Heart right ventricle (tissue), 16 donors: Measurements from ENCODE around the gene COPS9. TPM values are rescaled to one million over a fixed set of nuclear protein-coding genes. Genes with fewer than 3 reads are reported as not detected.

Experiments used
- ATAC-seq, 8 donors: fragments of 200-7000 bp; cut with Tn5 transposase; one replicate each; pipeline ENCODE4 v1.9.1; 2020; ENCODE audit warnings: mild to moderate bottlenecking in 8 of 8, moderate library complexity in 8 of 8, moderate number of reproducible peaks in 1 of 8
- DNase-seq, 2 donors: peaks; one replicate each; pipeline ENCODE4 v3.0.0-alpha.2; 2020
- H3K27ac ChIP-seq, 10 donors: fragments of 200-600 bp; sonication (generic) in 2 of 10; one replicate each; pipeline versions ENCODE4 v1.5.0 to v1.8.0; 2020 to 2022; ENCODE audit warnings: mild to moderate bottlenecking in 3 of 10
- H3K27me3 ChIP-seq, 7 donors: fragments of 200-600 bp; one replicate each; pipeline ENCODE4 v1.8.0; 2021 to 2022; ENCODE audit warnings: mild to moderate bottlenecking in 2 of 7
- H3K36me3 ChIP-seq, 9 donors: fragments of 200-600 bp; sonication (generic) in 1 of 9; one replicate each; pipeline versions ENCODE4 v1.5.0 to v1.8.0; 2020 to 2022; ENCODE audit warnings: mild to moderate bottlenecking in 2 of 9
- H3K4me1 ChIP-seq, 9 donors: fragments of 200-600 bp; sonication (generic) in 1 of 9; one replicate each; pipeline versions ENCODE4 v1.5.0 to v1.8.0; 2020 to 2022; ENCODE audit warnings: mild to moderate bottlenecking in 4 of 9
- H3K4me3 ChIP-seq, 10 donors: fragments of 200-600 bp; sonication (generic) in 2 of 10; one replicate each; pipeline versions ENCODE4 v1.5.0 to v1.8.0; 2020 to 2022; ENCODE audit warnings: mild to moderate bottlenecking in 7 of 10, moderate library complexity in 2 of 10
- H3K9me3 ChIP-seq, 11 donors: fragments of 200-600 bp in 10 of 11; sonication (generic) in 2 of 11; one replicate each; pipeline versions ENCODE4 v1.5.0 to v1.8.0; 2013 to 2022; ENCODE audit warnings: mild to moderate bottlenecking in 2 of 11, control low read depth in 1 of 11, moderate library complexity in 1 of 11
- WGBS, 2 donors: extraction: QIAGEN DNeasy Blood & Tissue Kit; methylation state at CpG; one replicate each; pipeline ENCODE4 v1.1.7; 2013; ENCODE audit warnings: inconsistent platforms in 1 of 2; 5-methylcytosine and 5-hydroxymethylcytosine counted together
- intact Hi-C, 10 donors: fragments of 100-400 bp; cut with DNase I; formaldehyde crosslinking; loops; one replicate each; pipeline versions ENCODE4 v1.11.1 to v1.14.2; 2022
- polyA plus RNA-seq, 2 donors: library from polyadenylated mRNA; stranded (reverse); fragments of 200-250 nt; gene quantifications; one replicate each; pipeline ENCODE4 v1.2.3, GENCODE V29; 2013
- total RNA-seq, 10 donors: library from RNA; stranded (reverse); fragmentation: NEBNext Ultra II Directional in 3 of 10; extraction: Animal tissue kit (Norgen Biotek cat#: 25700) in 3 of 10; gene quantifications; one replicate each; pipeline versions ENCODE4 v1.2.1 to v1.2.4, GENCODE V29; 2021 to 2023
- TF ChIP-seq, protein P1 (sequence below), 9 donors: fragments of 200-600 bp; sonication (generic) in 2 of 9; IDR thresholded peaks; one replicate each; pipeline versions ENCODE4 v1.5.0 to v1.8.0; 2021 to 2022; ENCODE audit warnings: antibody characterized with exemption in 9 of 9, mild to moderate bottlenecking in 5 of 9, moderate library complexity in 1 of 9
- donor health status: Arrhythmogenic right ventricular cardiomyopathy.
- donor health status: ischemic (EF 13 %, LVEDD 7.1; RV severe dilation, severe dysfunction).
- donor health status: healthy with polysubstance abuse.
- donor health status: DM: no; HTN: yes; CAD: no.
- donor health status: DM: no; HTN: no; CAD: no.
- donor health status: ischemic (EF 25% LVEDD 6.9; RV normal size, moderate dysfunction).
- donor health status: ischemic (EF 25% LVEDD 5.7; RV mildly dilated, moderate dysfunction).
- donor health status: healthy.
- donor health status: DM: yes; HTN: yes; CAD: no.
- donor health status: Ischemic cardiomyopathy.
- donor health status: ischemic (EF 35%, LVEDD 5.7; RV mildly dilated, moderate dysfunction).
- donor health status: nonischemic (EF 11% LVEDD 7.7; RV severe dilation, severe dysfunction).
- donor health status: DM: yes; HTN: yes; CAD: no.
- donor health status: PGD.
- donor health status: ischemic (EF 29% LVEDD 5.4; RV normal size, mild dysfunction).
- donor health status: nonischemic (EF 23%, LVEDD 6.1; RV moderate dilation, normal function).

COPS9 gene
- total and polyA plus RNA-seq, 12 donors: 135 to 495 (median 169) TPM

DNA sequence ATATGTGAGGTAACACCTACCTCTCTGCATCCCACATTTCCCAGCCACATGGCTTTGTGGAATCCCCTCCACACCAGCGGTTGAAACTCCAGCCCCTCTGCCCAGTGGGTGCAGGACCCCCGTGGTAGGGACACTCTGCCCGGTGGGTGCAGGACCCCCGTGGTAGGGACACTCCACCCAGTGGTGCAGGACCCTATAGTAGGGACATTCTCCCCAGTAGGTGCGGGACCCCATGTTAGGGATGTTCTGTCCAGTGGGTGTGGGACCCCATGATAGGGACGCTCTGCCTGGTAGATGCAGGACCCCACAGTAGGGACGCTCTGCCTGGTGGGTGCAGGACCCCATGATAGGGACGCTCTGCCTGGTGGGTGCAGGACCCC is 11.5 kb downstream of the COPS9 start:
- TF ChIP-seq, protein P1, sequence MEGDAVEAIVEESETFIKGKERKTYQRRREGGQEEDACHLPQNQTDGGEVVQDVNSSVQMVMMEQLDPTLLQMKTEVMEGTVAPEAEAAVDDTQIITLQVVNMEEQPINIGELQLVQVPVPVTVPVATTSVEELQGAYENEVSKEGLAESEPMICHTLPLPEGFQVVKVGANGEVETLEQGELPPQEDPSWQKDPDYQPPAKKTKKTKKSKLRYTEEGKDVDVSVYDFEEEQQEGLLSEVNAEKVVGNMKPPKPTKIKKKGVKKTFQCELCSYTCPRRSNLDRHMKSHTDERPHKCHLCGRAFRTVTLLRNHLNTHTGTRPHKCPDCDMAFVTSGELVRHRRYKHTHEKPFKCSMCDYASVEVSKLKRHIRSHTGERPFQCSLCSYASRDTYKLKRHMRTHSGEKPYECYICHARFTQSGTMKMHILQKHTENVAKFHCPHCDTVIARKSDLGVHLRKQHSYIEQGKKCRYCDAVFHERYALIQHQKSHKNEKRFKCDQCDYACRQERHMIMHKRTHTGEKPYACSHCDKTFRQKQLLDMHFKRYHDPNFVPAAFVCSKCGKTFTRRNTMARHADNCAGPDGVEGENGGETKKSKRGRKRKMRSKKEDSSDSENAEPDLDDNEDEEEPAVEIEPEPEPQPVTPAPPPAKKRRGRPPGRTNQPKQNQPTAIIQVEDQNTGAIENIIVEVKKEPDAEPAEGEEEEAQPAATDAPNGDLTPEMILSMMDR (IDR thresholded peaks at IDR 0.05): no peak
- Histone ChIP-seq H3K27ac (no peak overlapping the region), H3K4me1 (no peaks in the 10 kb centered on the region), H3K27me3 (no peaks in the 10 kb centered on the region), H3K9me3 (no peaks in the 10 kb centered on the region), H3K4me3 (no peak overlapping the region), H3K36me3 (peaks cover 0 to 37% (median 19%) of the 10 kb centered on the region in 9 donors)
- DNase-seq (no peak), ATAC-seq (no peak)
- WGBS, 2 donors: 96 to 98% methylated on average over 8 of the region's 8 CpGs
- intact Hi-C loops: no loop called here

DNA sequence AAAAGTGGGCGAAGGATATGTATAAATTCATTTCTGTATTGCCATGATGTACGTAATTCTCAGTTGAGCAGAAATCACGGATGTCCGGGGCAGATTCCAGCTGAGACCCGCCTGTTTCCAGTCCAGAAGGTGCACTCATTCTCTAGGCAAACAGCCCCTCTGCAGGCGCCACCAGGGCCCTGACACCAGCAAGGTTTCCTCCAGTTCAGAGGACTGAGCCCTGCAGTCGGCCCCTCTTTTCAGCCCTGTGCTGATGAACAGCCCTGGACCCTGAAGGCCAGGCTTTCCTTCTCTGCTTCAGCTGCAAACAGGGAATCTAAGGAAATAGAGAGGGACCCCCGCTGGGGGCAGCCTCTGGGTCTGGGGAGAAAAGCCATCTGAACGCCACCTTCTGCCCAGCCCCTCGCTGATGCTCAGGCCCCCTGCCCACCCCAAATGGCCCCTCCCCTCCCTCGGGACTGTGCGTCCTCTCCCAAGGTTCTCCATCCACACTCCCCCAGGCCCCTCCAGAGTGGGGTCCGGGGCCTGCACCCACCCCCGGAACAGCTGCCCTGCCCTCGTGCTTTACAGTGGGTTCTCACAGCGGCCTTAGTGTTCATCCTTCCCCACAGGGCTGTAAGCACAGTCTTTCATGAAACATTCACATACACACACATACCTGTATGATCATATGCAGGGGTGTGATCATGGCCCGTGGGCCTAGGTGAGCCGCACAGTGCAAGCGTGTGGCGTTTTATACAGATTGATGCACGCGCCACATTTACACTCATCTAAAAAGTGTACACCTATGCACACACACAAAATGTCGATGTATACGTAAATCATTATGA is 12.1 kb downstream of the COPS9 start:
- ATAC-seq: no peak
- Histone ChIP-seq H3K27me3 (no peaks in the 10 kb centered on the region), H3K9me3 (peaks cover 0 to 4% (median 0%) of the 10 kb centered on the region in 11 donors), H3K4me1 (no peaks in the 10 kb centered on the region), H3K27ac (no peak overlapping the region), H3K4me3 (no peak overlapping the region), H3K36me3 (peaks cover 0 to 31% (median 13%) of the 10 kb centered on the region in 9 donors)
- WGBS, 2 donors: 91% methylated on average over 24 of the region's 24 CpGs
- intact Hi-C loops: no loop called here
- no peak for DNase-seq
- TF ChIP-seq, protein P1 (IDR thresholded peaks at IDR 0.05): no peak

DNA sequence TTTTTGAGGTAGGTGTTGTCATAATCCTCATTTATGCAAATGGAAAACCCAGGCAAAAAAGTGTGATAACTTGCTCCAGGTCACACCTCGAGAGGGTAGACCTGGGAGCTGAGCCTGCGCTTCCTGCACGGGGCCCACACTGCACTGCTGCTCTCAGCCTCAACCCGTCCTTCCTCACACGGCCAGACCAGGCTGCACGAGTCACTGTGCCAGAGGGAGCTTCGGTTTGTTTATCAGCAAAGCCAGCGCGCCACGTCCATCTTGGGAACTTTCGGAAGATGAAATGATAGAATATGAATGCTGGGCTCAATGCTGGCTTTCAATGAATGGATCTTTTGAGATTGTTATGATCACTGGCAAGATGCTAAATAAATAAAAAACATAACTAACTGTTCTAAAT is 14.4 kb downstream of the COPS9 start:
- H3K9me3 ChIP-seq: peaks cover 0 to 20% (median 0%) of the 10 kb centered on the region in 11 donors
- TF ChIP-seq, protein P1 (IDR thresholded peaks at IDR 0.05): no peak
- H3K4me1 ChIP-seq: no peaks in the 10 kb centered on the region
- ATAC-seq (no peak), DNase-seq (no peak)
- no peak overlapping the region for H3K4me3 ChIP-seq
- H3K27ac ChIP-seq: no peak overlapping the region
- H3K36me3 ChIP-seq: peaks cover 0 to 11% (median 0%) of the 10 kb centered on the region in 9 donors
- intact Hi-C loops: no loop called here
- 65 to 68% methylated on average over 11 of the region's 11 CpGs for WGBS, 2 donors
- H3K27me3 ChIP-seq: peaks cover 0 to 2% (median 0%) of the 10 kb centered on the region in 7 donors

DNA sequence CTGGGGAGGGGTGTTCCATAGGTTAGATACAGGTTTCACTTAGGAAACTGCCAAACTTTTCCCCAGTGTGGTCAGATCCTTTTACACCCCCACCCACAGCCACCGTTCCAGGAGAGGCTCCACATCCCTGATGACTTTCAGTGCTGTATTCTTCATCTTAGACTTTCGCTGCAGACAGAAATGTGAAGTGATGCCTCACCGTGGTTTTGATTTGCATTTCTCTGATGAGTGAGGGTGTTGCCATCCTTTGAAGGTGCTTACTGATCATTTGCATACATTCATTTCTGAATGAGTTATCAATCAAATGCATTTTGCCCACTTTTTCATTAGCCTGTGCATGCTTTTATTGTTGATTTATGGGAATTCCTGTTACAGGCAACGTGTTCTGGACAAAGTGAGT is 14.9 kb downstream of the COPS9 start:
- TF ChIP-seq, protein P1 (IDR thresholded peaks at IDR 0.05): no peak
- H3K27ac ChIP-seq: no peak overlapping the region
- no peak overlapping the region for H3K4me3 ChIP-seq
- H3K27me3 ChIP-seq: peaks cover 0 to 6% (median 0%) of the 10 kb centered on the region in 7 donors
- no peaks in the 10 kb centered on the region for H3K4me1 ChIP-seq
- ATAC-seq: no peak
- peaks cover 0 to 20% (median 0%) of the 10 kb centered on the region in 11 donors for H3K9me3 ChIP-seq
- H3K36me3 ChIP-seq: peaks cover 0 to 7% (median 0%) of the 10 kb centered on the region in 9 donors
- 69 to 76% methylated on average over 4 of the region's 4 CpGs for WGBS, 2 donors
- no peak for DNase-seq
- intact Hi-C loops: no loop called here
